ENCODE measurements around the gene SORL1-AS1.

SORL1-AS1 gene

DNA sequence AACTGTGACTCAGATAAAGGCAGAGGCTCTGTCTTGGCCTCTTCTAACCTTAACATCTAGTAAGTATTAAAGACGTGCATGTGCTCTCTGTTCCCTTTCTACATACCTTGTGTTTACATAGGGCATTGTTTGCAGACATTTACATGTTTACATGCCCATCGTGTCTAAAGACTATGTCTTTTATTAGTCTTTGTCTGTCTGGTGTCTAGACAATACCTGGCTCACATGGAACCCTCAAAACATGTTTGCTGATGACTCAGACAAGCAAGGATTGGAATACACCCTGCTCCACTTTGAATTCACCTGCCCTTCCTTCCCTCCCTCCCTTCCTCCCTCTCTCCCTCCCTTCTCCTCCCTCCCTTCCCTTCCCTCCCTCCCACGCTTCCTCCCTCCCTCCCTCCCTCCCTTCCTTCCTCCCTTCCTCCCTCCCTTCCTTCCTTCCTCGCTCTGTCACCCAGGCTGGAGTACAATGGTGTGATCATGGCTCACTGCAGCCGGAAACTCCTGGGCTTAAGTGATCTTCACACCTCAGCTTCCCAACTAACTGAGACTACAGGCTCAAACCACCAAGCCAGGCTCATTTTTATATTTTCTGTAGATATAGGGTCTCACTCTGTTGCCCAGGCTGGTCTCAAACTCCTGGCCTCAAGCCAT, 23.7 kb upstream of the SORL1-AS1 start:
- no peak for DNase-seq (ENCODE audit: low spot score)

DNA sequence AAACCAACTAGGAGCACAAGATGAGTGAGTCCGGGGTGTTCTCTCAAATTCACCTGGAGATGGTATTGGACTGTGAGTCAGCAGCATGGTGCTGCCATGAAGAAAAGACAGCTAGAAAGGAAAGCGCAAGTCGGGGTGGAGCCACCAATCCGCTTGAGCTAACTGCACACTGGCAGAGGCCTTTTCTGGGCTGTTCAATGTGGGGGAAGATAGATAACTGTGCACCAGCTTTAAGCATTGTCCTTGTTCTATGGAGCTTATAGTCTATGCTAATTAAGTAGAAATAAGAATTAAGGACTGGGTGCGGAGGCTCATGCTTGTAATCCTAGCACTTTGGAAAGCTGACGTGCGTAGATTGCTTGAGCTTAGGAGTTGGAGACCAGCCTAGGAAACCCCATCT, 21.9 kb upstream of the SORL1-AS1 start:
- DNase-seq (ENCODE audit: low spot score), result no peak

DNA sequence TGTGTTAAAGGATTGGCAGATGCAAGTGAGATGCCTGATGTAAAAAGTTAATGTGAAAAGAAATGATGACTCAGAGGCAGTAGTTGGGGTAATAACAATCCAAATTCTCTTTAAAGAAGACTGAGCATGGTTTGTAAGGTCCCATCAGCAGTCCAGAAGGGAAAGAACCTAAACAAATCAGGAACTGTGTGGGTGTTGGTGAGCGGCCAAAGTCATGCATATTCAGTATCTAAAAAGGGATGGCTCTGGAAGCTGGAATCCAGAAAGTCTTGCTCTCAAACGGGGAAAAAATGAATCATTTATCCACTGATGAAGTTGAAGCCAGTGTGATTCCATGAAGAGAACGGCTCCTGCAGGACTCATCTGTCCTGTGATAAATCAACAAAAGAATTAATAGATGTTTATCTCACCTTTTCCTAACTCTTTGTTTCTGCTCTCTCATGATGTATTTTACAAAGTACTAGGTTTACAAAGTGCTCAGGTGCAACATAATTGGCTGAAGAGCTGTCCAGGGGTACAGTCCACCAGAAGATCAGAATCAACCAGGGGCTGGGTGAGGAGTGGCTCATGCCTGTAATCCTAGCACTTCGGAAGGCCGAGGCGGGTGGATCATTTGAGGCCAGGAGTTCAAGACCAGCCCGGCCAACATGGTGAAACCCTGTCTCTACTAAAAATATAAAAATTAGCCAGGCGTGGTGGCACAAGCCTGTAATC, 20.5 kb upstream of the SORL1-AS1 start:
- DNase-seq (ENCODE audit: low spot score), result no peak

DNA sequence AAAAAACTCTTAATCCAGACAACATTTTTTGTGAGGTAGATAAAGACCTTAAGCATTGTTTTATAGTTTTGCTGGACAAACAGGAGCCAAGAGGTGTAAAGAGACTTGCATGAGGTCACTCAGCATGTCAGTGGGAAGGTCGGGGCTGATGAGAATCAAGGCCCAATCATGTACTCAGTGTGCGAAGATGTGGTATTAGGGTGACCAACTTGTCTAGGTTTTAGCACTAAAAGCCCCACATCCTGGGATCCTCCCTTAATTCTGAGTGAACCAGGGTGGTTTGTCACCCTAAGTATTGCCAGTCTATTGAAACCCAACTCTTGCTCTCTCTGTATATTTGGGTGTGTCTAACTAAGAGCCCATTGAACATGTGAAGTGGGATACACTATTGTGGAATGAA, 19.5 kb upstream of the SORL1-AS1 start:
- DNase-seq (ENCODE audit: low spot score), result no peak

DNA sequence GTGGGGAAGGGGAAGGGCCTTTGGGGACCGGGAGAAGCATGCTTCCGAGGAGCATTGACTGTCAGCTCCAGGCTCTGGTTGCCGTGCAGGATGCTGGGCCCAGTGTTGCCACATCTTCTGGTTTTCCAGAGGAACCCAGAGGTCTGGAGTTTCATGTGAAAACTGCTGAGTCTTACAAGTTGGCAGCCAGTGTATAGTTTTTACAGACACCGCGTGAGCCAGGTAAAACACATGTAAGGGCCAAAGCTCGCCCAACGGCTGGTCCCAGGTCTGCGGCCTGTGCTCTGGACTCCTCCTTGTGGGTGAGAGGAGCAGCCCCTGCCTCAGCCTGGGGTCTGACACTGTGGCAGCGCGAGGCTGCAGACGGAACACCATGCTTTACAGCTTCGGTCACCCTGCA, 18.4 kb upstream of the SORL1-AS1 start:
- no peak for DNase-seq (ENCODE audit: low spot score)

DNA sequence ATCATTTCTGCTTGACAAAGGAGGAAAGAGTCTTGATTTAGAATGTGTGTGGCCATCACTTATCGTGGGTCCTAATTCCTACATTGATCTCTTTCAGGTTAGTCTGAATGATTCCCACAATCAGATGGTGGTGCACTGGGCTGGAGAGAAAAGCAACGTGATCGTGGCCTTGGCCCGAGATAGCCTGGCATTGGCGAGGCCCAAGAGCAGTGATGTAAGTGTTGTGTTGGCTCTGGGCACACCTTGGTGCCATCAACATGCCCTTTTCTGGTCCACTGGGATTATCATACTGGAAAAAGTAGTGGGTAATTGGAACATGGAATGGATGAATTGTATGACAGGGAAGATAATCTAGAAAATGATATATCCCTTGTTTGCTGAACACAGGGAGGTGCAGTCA, 17.1 kb upstream of the SORL1-AS1 start:
- DNase-seq (ENCODE audit: low spot score), result no peak

DNA sequence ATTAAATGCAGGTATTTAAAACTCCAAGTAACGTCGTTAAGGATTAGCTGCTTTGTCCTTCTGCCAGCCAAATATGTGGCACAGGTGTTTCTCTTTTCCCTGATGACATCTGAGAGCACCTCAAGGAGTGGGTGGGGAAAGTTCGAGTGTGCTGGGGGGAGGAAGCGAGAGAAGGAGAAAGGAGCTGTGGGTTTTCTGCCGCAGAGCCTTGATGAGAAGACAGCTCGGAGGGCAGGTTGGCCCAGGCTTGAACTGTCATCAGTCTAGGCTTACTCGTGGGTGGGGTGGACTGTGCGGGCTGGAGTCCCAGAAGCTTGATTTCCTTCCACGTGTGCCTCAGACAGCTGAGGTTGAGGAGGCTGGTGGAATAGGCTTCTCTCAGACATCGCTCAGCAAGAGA, 15.2 kb upstream of the SORL1-AS1 start:
- DNase-seq (ENCODE audit: low spot score), result no peak

DNA sequence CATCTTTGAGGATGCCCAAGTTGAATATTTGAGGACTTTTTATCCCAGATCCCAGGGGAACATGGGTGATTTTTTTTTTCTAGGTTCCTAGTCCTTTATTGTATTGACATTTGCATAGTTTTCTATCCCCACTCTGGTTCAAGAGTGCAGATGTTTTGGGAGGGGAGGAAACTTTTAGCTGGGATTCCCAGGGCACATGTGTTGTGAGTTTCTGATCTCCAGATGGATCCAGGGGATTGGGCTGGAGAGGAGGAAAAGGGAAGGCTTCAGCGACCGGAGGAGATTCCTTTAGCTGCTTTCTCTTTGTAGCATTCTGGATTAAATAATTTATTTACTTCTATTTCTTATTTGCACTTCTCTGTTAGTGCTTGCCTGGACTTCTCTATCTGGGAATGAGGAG, 14.7 kb upstream of the SORL1-AS1 start:
- DNase-seq (ENCODE audit: low spot score), result no peak

DNA sequence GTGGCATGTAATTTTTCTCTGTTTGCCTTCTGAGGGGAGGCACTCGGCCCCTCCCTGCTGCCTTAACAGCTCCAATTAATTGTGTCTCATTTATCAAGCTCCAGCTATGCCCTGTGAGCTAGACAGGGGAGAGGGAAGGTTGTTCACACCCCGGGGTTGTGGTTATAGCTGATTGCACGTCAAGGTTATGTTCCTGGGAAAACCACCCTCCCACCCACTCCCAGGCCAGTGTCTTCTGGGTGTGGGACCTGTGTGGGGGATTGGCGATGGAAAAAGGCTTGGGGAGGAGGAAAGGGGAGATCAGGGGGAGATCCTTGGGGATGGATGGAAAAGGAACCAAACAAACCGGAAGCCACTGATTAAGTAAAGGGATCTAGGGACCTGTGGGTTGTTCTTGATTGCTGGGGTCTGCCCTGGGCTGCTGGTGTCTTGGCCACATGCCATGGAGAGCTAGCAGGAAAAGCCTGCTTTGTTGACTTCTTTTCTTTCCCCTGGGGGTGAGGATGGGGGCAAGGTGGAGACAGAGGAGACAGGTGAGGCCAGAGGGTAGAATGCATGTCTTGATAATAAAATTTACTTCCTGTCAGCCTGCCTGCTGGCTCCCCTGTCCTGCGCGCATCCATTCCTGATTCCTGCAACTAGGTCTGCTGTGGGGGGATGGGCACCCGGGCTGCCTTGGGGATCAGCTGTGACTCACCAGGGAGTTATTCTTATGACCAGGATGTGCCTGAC, 13.5 kb upstream of the SORL1-AS1 start:
- peak; percentile 84 for DNase-seq (ENCODE audit: low spot score)

DNA sequence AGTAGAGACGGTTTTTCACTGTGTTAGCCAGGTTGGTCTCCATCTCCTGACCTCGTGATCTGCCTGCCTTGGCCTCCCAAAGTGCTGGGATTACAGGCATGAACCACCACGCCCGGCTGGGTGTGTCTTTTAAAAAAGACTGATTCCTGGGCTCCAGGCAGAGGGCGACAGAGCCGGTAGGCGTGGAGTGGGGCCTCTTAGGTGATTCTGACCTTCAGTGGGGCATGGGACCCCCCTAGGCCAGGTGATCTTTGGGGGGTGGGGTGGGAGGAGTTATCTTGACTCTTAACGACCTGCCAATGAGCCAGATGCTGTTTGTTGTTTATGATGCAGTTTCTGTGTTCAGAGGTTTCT, 12.9 kb upstream of the SORL1-AS1 start:
- no peak for DNase-seq (ENCODE audit: low spot score)

DNA sequence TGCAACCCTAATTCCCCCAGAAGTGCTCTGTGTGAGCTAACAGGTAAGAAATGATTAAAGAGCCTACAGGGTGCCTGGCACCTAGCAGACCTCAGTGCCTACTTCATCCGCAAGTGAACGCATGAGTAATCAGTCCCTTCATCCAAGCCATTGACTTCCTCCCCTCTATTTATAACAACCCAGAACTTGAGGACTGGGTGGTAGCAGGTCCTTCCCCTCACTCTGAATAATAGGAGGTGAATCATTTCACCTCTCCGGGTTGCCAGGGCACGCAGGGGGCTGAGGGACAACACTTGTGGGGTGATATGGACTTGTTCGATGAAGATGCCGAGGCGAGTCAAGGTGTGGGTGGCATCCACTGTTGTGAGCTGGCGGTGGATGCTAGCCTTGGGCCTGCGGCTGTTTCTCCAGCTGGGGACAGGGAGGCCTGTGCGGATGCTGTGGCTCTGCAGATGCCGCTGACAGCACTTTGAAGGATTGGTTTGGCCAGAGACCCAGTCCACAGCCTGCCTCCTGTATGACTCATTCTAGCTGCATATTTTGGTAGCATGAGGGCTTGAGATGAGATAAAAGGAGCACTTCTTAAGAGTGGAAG, 11.7 kb upstream of the SORL1-AS1 start:
- DNase-seq (ENCODE audit: low spot score), result peak; percentile 44

DNA sequence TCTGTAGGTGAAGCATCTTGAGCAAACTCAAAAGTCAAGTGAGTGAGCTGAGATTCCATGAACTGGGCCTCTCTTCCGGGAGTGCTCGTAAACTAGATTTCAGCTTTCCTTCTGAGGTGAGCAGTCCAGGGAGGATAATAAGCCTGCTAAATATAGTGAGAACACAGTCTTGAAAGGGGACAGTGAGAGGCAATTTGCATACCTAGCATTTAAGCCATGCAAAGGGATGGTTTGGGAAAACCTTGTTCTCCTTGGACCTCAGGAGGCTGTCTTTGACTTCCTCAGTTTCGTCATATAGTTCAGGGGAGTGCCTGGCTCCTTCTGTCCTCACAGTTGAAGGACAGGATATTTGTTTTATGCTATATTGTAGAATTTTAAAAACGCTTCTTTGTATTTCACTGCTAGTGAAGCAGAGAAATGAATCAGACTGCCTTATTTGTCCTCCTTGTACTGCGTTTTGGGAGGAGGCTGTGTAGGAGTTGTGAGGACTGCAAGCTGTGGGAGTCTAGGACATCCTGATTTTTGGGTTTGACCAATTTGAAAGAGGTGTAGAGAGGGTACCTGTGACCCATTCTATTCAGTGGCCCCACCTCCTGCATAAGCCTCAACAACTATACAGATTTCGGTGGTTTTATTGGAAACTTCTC, 11.0 kb upstream of the SORL1-AS1 start:
- DNase-seq (ENCODE audit: low spot score), result no peak

DNA sequence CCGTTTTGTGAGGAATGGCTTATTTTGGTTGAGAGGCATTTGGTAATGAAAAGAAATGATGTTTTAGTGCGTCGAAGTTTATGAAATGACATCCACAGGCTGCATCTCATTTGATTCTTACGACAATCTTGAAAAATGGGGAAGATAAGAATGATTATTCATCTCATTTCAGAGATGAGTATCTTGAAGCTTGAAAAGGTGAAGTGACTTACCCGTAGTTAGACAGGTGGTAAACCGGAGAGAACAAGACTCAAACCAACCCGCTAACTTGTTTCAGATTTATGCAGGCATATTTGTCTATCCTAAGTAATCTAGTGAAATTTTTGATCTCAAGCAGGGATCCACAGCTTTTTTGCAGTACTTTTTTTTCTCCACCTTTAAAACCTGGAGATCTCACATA, 9.1 kb upstream of the SORL1-AS1 start:
- no peak for DNase-seq (ENCODE audit: low spot score)

DNA sequence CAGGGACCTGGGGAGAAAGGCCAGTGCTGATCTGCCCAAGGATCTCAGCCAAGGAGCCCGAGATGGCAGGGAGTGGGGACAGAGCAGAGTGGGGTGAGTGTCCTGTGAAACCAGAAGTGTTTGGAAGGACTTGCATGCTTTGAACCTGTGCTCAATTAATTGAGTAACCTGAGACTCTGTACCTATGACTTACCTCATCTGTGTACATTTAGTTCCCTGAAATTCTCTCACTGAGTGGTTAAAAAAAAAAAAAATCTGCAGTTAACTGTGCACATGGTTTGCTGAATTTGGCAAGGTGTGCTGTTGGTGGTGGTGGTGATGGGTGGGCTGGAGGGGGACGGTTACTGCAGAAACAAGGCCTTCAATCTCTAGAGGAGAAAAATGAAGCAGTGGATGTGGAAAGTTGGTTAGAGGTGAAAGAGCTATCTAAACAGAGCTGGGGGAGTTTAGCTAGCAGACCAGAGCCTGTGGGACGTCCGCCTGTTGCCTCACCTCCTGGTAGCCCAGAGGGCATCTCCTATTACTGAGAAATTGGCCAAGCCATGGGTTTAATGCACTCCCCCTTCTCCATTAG, 8.3 kb upstream of the SORL1-AS1 start:
- no peak for DNase-seq (ENCODE audit: low spot score)

DNA sequence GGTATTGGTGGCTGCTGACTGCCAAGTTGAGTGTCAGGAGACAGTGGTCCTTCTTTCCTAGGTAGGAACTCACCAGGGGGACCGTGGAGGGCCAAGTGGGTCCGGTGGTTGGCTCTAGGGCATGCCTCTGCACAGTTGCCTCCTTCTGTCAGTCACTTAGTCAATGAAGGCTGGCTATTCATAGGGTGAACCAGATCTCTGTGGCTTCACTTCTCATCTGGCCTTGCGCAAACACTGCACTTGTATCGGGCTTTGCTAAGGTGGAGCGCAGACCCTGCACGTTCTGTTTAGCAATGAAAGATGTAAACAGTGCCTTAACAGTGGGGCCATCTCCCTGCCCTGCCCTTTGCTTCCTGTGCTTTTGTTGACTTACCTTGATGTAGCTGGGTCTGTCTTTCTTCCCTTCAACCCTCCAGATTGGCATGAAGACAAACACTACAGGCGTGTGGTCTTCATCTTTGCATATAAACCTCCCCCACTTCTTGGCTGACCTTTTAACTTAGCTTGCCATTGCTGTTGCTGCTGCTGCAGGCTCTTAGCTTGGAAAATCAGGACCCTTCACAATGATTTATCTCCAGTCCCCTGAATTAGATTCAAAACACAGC, 6.7 kb upstream of the SORL1-AS1 start:
- no peak for DNase-seq (ENCODE audit: low spot score)

DNA sequence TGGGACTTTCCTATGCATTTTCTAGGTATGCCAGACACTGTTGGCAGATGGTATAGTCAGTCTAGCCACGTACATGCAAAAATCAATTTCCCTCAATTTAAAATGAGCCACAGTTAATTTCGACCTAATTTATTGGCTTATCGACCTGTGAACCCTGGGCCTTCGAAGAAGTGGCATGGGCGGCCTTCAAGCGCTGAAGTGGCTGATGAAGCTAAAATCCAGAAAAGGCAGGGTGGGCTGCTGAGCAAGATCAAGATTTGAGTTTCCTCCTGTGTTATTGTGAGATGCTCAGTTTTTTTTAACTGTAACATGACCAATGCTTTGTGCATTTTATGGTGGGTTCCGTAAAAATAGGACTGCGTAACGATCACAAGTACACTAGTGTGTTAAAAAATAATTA, 5.8 kb upstream of the SORL1-AS1 start:
- DNase-seq (ENCODE audit: low spot score), result no peak

DNA sequence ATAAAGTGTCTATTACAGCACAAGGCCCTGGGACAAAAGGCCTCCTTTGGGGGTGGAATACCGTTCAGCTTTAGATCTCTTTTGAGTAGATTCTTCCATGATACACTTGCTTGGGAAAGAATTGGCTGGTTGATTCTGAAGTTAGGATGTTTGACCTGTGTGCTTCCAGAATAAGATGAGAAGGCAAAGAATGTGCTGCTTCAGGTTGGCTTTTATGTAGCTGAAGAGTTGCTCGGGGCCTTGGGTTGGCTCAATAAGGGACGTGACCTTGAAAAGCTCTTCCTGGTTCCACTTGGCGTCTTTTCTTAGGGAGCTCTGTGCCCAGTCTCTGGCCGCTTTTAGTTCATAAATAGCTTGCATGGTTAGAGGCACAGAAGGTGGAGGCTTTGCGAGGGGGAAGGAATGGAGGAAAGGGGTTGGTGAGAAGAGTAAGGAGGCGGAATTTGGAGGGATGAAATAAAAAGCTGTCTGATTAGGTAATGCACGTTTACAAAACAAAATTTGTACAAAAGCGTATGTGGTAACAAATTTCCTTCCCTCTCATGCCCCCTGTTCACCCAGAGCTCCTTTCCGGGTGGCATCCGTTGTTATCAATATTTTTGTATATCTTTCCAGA, 4.2 kb upstream of the SORL1-AS1 start:
- DNase-seq (ENCODE audit: low spot score), result no peak

DNA sequence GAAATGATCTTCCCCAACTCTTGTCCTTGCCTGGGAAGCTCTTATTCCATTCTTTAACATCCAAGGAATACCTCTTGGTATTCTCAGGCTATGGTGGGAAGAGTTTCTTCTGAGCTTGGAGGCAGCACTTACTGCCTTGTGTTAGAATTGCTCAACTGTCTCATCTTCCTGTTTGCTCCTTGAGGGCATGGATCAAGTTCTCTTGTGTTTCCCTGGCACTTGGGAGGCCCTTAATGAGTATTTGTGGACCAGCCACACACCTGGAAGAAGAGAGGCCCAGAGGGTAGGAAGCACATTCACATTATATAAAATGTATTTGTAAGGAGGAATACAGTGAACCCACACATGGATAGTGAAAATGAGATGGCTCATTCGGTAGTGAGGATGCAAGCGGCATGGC, 3.4 kb upstream of the SORL1-AS1 start:
- no peak for DNase-seq (ENCODE audit: low spot score)

DNA sequence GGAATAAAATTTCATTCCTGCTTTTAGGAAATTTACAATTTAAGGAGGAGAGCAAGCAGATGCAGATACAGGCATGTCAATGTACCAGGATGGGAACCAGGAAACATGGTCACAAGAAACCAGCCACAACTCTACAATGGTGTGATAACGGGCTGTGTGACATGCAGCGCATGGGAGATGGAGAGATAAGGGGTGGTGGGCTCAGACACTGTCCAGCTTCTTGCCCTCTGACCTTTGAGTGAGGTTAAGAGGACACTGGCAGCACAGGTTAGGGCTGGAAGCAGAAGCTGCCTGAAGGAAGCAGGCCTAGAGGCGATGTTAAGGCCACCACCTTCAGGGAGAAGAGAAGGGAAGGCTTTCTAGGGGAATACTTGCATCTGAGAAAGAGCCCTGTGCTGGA, 2.3 kb upstream of the SORL1-AS1 start:
- DNase-seq (ENCODE audit: low spot score), result no peak

DNA sequence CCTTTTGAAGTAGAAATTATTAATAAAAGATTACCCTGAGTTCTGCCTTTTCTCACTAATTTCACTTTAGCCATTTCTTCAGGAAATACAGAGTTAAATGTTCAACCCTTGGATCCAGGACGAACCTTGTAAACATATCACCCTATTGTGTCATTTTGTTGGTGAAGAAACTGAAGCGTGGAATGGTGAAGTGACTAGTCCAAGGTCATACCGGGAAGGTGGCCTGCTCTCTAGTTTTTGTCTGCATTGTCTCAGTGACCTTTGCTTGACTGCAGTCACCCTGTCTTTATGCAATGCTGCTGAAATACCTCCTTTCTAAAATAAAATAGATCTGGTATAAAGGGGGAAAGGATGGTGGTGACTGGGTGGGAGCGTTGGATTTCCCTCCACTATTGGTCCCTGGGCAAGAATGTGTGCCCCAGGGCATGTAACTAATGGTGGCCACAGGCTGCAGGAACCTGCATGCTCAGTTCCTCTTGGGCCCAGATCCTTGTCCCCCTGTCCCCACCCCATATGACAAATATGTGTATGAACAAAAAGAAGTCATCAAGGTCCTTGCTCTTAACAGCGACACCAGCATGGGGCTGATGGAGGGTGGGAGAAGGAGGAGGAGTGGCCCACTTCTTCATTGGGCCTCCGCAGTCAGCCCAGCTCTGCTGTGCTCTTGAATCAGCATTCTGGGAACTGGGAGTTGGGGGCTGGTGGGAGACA, 977 bp upstream of the SORL1-AS1 start:
- DNase-seq (ENCODE audit: low spot score), result no peak
